ENCODE results near the gene HDLBP. TPM values are rescaled to one million over a fixed set of nuclear protein-coding genes. Genes with fewer than 3 reads are reported as not detected.

Gene HDLBP, protein sequence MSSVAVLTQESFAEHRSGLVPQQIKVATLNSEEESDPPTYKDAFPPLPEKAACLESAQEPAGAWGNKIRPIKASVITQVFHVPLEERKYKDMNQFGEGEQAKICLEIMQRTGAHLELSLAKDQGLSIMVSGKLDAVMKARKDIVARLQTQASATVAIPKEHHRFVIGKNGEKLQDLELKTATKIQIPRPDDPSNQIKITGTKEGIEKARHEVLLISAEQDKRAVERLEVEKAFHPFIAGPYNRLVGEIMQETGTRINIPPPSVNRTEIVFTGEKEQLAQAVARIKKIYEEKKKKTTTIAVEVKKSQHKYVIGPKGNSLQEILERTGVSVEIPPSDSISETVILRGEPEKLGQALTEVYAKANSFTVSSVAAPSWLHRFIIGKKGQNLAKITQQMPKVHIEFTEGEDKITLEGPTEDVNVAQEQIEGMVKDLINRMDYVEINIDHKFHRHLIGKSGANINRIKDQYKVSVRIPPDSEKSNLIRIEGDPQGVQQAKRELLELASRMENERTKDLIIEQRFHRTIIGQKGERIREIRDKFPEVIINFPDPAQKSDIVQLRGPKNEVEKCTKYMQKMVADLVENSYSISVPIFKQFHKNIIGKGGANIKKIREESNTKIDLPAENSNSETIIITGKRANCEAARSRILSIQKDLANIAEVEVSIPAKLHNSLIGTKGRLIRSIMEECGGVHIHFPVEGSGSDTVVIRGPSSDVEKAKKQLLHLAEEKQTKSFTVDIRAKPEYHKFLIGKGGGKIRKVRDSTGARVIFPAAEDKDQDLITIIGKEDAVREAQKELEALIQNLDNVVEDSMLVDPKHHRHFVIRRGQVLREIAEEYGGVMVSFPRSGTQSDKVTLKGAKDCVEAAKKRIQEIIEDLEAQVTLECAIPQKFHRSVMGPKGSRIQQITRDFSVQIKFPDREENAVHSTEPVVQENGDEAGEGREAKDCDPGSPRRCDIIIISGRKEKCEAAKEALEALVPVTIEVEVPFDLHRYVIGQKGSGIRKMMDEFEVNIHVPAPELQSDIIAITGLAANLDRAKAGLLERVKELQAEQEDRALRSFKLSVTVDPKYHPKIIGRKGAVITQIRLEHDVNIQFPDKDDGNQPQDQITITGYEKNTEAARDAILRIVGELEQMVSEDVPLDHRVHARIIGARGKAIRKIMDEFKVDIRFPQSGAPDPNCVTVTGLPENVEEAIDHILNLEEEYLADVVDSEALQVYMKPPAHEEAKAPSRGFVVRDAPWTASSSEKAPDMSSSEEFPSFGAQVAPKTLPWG (N-terminal part only)
- total RNA-seq = 209 TPM

DNA sequence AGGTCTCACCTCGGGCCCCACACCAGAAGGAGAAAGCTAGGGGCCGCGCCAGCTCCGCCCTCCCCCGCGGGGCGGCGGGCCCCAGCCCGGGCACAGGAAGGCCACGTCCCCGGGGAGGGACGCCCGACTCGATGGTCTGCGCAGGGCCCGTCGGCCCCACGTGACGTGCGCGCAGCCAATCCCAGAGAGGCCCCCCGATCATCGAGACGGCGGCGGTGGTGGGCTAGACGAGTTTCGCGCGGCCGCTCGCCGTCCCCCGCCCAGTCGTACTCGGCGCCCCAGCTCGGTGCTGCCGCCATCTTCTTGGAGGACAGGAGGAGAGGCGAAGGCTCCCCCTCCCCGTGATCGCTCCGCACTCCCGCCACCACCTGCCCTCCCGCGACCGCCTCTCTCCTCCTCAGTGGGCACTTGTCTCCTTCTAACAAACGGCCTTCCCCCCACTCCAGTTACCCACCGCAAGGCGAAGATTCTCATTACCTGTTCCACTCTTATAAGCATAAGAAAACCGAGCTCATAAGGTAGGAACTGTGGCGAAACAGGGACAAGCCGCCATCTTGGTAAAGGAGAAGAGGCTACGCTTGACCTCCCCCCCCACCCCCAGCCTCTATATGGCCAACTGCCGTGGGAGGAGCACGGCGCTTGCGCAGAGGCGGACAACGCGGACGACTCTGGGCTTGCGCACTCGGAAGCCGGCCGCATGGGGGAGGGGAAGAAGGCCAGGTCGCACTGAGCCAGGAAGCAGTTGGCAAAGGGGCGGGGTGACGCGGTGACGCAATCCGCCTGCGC, at the start of gene HDLBP:
Gene HDLBP, minus strand, starts transcription at position 580 of the 786 bp plus-strand sequence. CDS start 48,803 bp downstream, outside the sequence.

DNA sequence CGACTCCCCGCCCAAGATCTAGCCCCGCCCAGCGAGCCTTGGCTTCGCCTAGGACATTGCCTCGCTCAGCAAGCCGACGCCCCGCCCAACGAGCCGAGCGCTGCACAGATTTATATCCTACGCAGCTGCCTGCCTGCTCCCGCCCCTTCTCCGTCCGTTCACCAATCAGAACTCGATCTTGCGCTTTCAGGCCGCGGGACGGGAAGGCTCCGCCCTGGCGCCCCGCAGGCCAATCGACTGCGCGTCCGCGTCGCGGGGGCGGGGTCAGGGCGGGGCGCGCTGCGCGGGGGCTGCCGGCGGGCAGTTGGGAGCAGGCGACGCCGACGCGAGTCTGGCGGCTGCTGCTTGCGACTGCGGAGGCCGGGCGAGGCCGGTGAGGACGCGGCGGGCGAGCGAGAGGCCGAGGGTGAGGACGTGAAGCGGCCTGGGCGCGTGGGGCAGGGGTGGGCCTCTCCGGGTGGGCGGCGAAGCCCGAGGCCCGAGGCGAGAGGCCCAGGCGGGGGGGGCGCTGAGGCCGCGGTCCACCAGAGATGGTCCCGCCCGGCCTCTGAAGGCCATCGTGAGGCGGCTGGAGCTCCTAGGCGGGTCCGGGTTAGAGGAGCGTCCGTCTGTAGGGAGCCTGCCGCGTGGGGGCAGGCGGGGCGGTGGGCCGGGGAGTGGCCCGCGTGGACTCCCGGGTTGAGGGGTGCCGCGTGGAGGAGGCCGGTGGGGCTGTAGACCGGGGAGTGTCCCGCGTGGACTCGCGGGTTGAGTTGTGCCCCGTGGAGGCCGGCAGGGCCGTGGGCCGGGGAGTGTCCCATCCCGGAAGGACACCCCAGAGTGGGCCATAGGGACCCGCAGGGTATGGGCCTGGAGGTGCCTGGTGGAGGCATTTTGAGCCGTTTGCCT, 40.8 kb upstream of the HDLBP start, which contains the start of gene FARP2:
Gene FARP2, plus strand, starts transcription at position 303 of the 888 bp plus-strand sequence. CDS start 16,823 bp downstream, outside the sequence.

DNA sequence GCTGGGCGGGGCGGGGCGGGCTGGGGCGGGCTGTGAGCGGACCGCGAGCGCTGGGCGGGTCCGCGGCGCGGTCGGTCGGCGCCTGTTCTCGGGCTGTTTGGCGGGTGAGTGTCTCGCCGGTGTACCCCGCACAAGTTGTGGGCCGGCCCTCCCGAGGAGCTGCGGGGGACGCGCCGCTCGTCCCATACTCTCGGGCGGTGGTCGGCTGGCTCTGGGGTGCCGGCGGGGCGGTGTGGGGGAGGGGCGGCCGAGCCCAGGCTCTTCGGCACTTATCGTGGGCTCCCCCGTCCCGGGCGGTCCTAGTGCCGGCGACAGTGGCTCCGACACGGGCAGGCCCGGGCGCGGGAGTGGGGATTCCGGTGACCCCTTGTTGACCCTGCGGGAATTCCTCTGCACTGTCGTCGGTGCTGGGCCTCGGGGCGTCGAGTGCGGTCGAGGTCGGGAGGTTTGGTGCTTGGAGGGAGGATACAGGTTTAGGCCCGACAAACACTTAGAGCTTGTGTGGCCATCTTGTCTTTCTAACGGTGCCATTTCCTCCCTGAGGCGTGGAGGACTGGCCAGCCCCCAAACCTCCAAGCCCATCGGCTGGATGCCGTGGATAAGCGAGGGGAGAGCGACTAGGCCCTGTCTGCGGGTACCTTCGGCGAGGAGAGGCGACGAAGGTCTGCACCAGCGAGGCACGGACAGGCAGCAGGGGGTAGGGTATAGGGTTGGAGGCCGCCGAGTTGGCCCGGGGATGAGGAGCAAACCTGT, 583 bp upstream of the HDLBP start, which contains the start of gene SEPTIN2:
Gene SEPTIN2, plus strand, starts transcription at position 47 of the 753 bp plus-strand sequence. CDS start 8,308 bp downstream, outside the sequence.

DNA sequence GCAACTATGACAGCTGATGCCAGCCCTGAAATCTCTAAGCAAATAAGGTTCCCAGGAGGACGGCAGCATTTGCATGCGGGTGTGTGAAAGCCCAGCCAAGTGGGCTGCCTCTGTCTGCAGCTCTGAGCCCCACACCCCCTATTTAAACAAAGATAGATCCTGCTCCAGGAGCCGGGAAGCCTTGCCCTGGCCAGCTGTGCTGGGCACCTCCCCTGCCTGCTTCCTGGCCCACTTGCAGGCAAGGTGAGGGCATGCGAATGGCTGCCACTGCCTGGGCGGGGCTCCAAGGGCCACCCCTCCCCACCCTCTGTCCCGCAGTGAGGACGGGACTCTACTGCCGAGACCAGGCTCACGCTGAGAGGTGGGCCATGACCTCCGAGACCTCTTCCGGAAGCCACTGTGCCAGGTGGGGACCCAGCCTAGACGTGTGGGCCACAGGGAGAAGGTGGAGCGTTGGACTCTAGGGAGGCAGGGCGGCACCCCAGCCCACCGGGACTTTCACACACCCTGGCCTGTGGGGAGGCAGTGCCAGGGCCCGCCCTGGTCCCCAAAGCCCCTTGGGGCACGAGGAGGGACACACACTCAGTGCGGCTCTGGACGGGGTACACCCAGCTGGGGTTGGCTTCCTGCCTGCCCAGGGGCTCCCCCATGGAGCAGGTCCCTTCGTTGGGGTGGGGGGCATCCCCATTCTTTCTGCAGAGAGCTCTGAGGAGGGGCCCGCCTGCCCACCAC, 126.9 kb downstream of the HDLBP start, which contains the start of gene ANO7:
Gene ANO7, plus strand, starts transcription at position 317 of the 732 bp plus-strand sequence. CDS start 1,387 bp downstream, outside the sequence.

Other genes with a start within 250 kb of the HDLBP start
- gene MTERF4, start 213.4 kb downstream of the HDLBP start, total RNA-seq = 70.4 TPM
- gene PASK, start 166.2 kb downstream of the HDLBP start, total RNA-seq = 21.9 TPM
- 35.1 TPM for gene PPP1R7, start 165.2 kb downstream of the HDLBP start, total RNA-seq
- 0.63 TPM for gene ANO7, start 127.0 kb downstream of the HDLBP start, total RNA-seq
- 340 TPM for gene SEPTIN2, start 253 bp upstream of the HDLBP start, total RNA-seq
- 47.0 TPM for gene FARP2, start 40.6 kb upstream of the HDLBP start, total RNA-seq
- 209 TPM for gene STK25, start 192.9 kb upstream of the HDLBP start, total RNA-seq
- 19.4 TPM for gene BOK, start 243.1 kb upstream of the HDLBP start, total RNA-seq